ENCODE measurements around the gene VMP1. TPM values are rescaled to one million over a fixed set of nuclear protein-coding genes. Genes with fewer than 3 reads are reported as not detected.

VMP1 gene
- total and polyA plus RNA-seq, 2 of the 13 experiments (the other 11 are each of a cell fraction or from before 2014, with no cell fraction given), result 186 to 271 TPM

DNA sequence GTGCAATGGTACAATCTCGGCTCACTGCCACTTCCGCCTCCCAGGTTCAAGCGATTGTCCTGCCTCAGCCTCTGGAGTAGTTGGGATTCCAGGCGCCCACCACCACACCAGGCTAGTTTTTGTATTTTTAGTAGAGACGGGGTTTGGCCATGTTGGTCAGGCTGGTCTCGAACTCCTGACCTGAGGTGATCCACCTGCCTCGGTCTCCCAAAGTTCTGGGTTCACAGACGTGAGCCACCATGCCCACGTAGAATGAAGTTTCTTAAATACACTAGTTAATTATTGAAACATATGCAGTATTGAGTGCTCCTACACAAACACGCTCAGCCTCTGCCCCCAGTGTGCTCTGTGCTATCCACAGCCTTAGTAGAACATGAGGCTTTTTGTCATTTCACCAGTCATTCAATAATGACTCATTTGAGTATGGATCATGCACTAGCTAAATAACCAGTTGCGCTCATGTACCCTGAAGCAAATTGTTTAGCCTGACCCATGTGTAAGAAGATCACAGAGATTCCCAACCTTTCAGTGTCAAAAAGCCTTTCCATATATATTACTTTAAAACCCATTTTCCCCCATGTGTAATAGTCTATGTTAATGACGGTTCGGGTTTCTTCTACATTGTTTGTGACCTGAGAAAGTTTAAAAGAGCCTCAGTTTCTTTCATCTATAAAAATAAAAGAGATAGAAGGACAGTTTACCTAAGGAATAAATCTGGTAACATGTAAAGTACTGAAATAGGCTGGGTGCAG lies 135.6 kb downstream of the VMP1 start:
- Histone ChIP-seq H3K9ac (ENCODE audit: insufficient read depth, low read depth, low read length) (peak overlapping the region; percentile 100), H3K9me3 (ENCODE audit: low read length) (no peaks in the 10 kb centered on the region), H3K36me3 (replicated peaks in 1 of 2; ENCODE audit: control insufficient read depth in 1 of 2, insufficient read depth in 2 of 2, low read length in 2 of 2) (peaks cover 4 to 23% of the 10 kb centered on the region in 2 experiments; a peak in 3 of 5 replicates), H3K4me2 (ENCODE audit: low read depth, low read length) (peak overlapping the region; percentile 80), H3K27ac (ENCODE audit: extremely low read length, insufficient read depth, low read length) (peak overlapping the region; percentile 98), H3K4me3 (replicated peaks in 1 of 3; ENCODE audit: insufficient read depth in 1 of 3, low read depth in 2 of 3, low read length in 3 of 3) (no peak overlapping the region), H3K79me2 (ENCODE audit: insufficient read depth, low read length) (peaks cover 36% of the 10 kb centered on the region), H3K27me3 (ENCODE audit: control insufficient read depth in 1 of 2, insufficient read depth in 2 of 2, low read length in 2 of 2) (peaks cover 0 to 4% of the 10 kb centered on the region in 2 experiments; a peak in 1 of 5 replicates), H4K20me1 (ENCODE audit: insufficient read depth, low read length) (peaks cover 34% of the 10 kb centered on the region), H2AFZ (ENCODE audit: low read length) (no peak overlapping the region), H3K4me1 (ENCODE audit: insufficient read depth, low read length) (peaks cover 72% of the 10 kb centered on the region)
- no TSS peak for BruUV-seq (replicated peaks)
- ChIA-PET POLR2A (interaction anchor here (1.0 to 20.0 kb wide), 9 partner anchors 8 to 136 kb away, joined by 3 to 501 read pairs (median 7); partner anchors contain the start of genes PTRH2, RPS6KB1, TUBD1 and VMP1), CTCF (ENCODE audit: low intra/inter-chr PET ratio, low total read pairs) (interaction anchor here (1.4 to 1.7 kb wide), 2 partner anchors 10 to 90 kb away, joined by 5 to 7 read pairs; no protein-coding TSS in a partner anchor)
- in situ Hi-C loops (cut with HindIII; ENCODE audit: extremely low pct_ligation_motif_present, low pct_unique_long_range_greater_than_20kb) (no loop called here), intact Hi-C loops (cut with micrococcal nuclease; ENCODE audit: unreplicated experiment) (loop anchor here (1.0 kb wide), 1 partner anchor 90 kb away; no protein-coding TSS in a partner anchor)
- DNase-seq (ENCODE audit: low spot score) (peak; percentile 96), ATAC-seq (peak; percentile 68), FAIRE-seq (no peak)
- WGBS (ENCODE audit: low lambda C conversion rate), result 5% methylated on average over 13 of the region's 13 CpGs
- TF ChIP-seq NR2F6 (IDR thresholded peaks at IDR 0.05), result peak; percentile 3; the same call in 1 of the 2 replicates
- peak; percentile 42; the same call in 1 of the 2 replicates for TF ChIP-seq NR2F6 (CRISPR knock-in tag; IDR thresholded peaks at IDR 0.05)
- TF ChIP-seq ZNF343 (CRISPR knock-in tag; IDR thresholded peaks at IDR 0.05), result no peak
- TF ChIP-seq, protein P1, sequence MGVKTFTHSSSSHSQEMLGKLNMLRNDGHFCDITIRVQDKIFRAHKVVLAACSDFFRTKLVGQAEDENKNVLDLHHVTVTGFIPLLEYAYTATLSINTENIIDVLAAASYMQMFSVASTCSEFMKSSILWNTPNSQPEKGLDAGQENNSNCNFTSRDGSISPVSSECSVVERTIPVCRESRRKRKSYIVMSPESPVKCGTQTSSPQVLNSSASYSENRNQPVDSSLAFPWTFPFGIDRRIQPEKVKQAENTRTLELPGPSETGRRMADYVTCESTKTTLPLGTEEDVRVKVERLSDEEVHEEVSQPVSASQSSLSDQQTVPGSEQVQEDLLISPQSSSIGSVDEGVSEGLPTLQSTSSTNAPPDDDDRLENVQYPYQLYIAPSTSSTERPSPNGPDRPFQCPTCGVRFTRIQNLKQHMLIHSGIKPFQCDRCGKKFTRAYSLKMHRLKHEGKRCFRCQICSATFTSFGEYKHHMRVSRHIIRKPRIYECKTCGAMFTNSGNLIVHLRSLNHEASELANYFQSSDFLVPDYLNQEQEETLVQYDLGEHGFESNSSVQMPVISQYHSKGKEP (CRISPR knock-in tag; IDR thresholded peaks at IDR 0.05), result no peak
- TF ChIP-seq KDM6A (CRISPR knock-in tag; IDR thresholded peaks at IDR 0.05; ENCODE audit: low read depth), result 0 out of 2 replicates have a peak, but pooled peaks have one; percentile 10
- peak; percentile 83; the same call in 1 of the 2 replicates for TF ChIP-seq HOXA5 (CRISPR knock-in tag; IDR thresholded peaks at IDR 0.05)
- TF ChIP-seq FOXO4 (CRISPR knock-in tag; conservative IDR thresholded peaks at IDR 0.05), result no peak
- no peak for TF ChIP-seq KDM5A (IDR thresholded peaks at IDR 0.05; ENCODE audit: borderline replicate concordance, low read length)
- no peak for TF ChIP-seq ZNF747 (CRISPR knock-in tag; IDR thresholded peaks at IDR 0.05; ENCODE audit: borderline replicate concordance)
- TF ChIP-seq ZBTB34 (CRISPR knock-in tag; IDR thresholded peaks at IDR 0.05), result peak; percentile 53
- TF ChIP-seq RAD21 (CRISPR knock-in tag; IDR thresholded peaks at IDR 0.05), result peak; percentile 54
- 0 out of 2 replicates have a peak, but pooled peaks have one; percentile 35 for TF ChIP-seq ZNF329 (CRISPR knock-in tag; IDR thresholded peaks at IDR 0.05; ENCODE audit: low read depth)
- TF ChIP-seq, protein P2, sequence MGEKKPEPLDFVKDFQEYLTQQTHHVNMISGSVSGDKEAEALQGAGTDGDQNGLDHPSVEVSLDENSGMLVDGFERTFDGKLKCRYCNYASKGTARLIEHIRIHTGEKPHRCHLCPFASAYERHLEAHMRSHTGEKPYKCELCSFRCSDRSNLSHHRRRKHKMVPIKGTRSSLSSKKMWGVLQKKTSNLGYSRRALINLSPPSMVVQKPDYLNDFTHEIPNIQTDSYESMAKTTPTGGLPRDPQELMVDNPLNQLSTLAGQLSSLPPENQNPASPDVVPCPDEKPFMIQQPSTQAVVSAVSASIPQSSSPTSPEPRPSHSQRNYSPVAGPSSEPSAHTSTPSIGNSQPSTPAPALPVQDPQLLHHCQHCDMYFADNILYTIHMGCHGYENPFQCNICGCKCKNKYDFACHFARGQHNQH (CRISPR knock-in tag; IDR thresholded peaks at IDR 0.05), result peak; percentile 88
- TF ChIP-seq, protein P3, sequence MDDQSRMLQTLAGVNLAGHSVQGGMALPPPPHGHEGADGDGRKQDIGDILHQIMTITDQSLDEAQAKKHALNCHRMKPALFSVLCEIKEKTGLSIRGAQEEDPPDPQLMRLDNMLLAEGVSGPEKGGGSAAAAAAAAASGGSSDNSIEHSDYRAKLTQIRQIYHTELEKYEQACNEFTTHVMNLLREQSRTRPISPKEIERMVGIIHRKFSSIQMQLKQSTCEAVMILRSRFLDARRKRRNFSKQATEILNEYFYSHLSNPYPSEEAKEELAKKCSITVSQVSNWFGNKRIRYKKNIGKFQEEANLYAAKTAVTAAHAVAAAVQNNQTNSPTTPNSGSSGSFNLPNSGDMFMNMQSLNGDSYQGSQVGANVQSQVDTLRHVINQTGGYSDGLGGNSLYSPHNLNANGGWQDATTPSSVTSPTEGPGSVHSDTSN (CRISPR knock-in tag; IDR thresholded peaks at IDR 0.05; ENCODE audit: borderline replicate concordance), result no peak; the same call in none of the 2 replicates
